IPS-18a (cell line): Measurements from ENCODE around the gene SH3D19.

ENCODE experiments used
- H3K27ac ChIP-seq: one replicate; pipeline ENCODE4 v1.5.1; 2013; ENCODE audit warnings: low read length
- H3K27me3 ChIP-seq: one replicate; pipeline ENCODE4 v1.6.1; 2013; ENCODE audit warnings: mild to moderate bottlenecking, low read length; ENCODE audit not compliant: control insufficient read depth, insufficient read depth
- H3K36me3 ChIP-seq: one replicate; pipeline ENCODE4 v1.6.1; 2013; ENCODE audit warnings: low read depth, low read length; ENCODE audit not compliant: control insufficient read depth
- H3K4me1 ChIP-seq: one replicate; pipeline ENCODE4 v1.6.1; 2013; ENCODE audit warnings: low read depth, low read length; ENCODE audit not compliant: control insufficient read depth
- H3K4me3 ChIP-seq: one replicate; pipeline ENCODE4 v1.5.1; 2013; ENCODE audit warnings: low read length
- H3K9ac ChIP-seq: one replicate; pipeline ENCODE4 v1.6.1; 2013; ENCODE audit warnings: mild to moderate bottlenecking, low read length, moderate library complexity
- H3K9me3 ChIP-seq: one replicate; pipeline ENCODE4 v1.6.1; 2013; ENCODE audit warnings: low read depth, low read length; ENCODE audit not compliant: control insufficient read depth

Gene SH3D19

GRCh38 chr4:151223465-151223864 is 101.9 kb downstream of the SH3D19 start:
- Histone ChIP-seq H3K4me1 (peaks cover 4% of the 10 kb centered on the region), H3K9ac (no peak overlapping the region), H3K27ac (no peak overlapping the region), H3K36me3 (no peaks in the 10 kb centered on the region), H3K4me3 (no peak overlapping the region), H3K9me3 (no peaks in the 10 kb centered on the region), H3K27me3 (no peaks in the 10 kb centered on the region)

GRCh38 chr4:151219948-151220347 is 105.5 kb downstream of the SH3D19 start:
- Histone ChIP-seq H3K27me3 (no peaks in the 10 kb centered on the region), H3K27ac (no peak overlapping the region), H3K9ac (no peak overlapping the region), H3K36me3 (no peaks in the 10 kb centered on the region), H3K9me3 (no peaks in the 10 kb centered on the region), H3K4me1 (peaks cover 6% of the 10 kb centered on the region), H3K4me3 (no peak overlapping the region)

GRCh38 chr4:151219091-151219490 is 106.3 kb downstream of the SH3D19 start:
- Histone ChIP-seq H3K9me3 (no peaks in the 10 kb centered on the region), H3K36me3 (no peaks in the 10 kb centered on the region), H3K9ac (no peak overlapping the region), H3K27ac (no peak overlapping the region), H3K4me1 (peaks cover 6% of the 10 kb centered on the region), H3K4me3 (no peak overlapping the region), H3K27me3 (no peaks in the 10 kb centered on the region)

- no peak overlapping the region for H3K9ac ChIP-seq
- H3K9me3 ChIP-seq, result no peaks in the 10 kb centered on the region
- no peaks in the 10 kb centered on the region for H3K27me3 ChIP-seq
- H3K27ac ChIP-seq, result no peak overlapping the region
- no peaks in the 10 kb centered on the region for H3K36me3 ChIP-seq
- no peak overlapping the region for H3K4me3 ChIP-seq
- peaks cover 6% of the 10 kb centered on the region for H3K4me1 ChIP-seq
These were observed 107.1 kb downstream of the SH3D19 start for GRCh38 chr4:151218343-151218742.

GRCh38 chr4:151217326-151217725 is 108.1 kb downstream of the SH3D19 start:
- Histone ChIP-seq H3K27ac (no peak overlapping the region), H3K9ac (no peak overlapping the region), H3K36me3 (no peaks in the 10 kb centered on the region), H3K4me1 (peaks cover 6% of the 10 kb centered on the region), H3K4me3 (no peak overlapping the region), H3K27me3 (no peaks in the 10 kb centered on the region), H3K9me3 (no peaks in the 10 kb centered on the region)

GRCh38 chr4:151215295-151215694 is 110.1 kb downstream of the SH3D19 start:
- peaks cover 6% of the 10 kb centered on the region for H3K4me1 ChIP-seq
- no peaks in the 10 kb centered on the region for H3K27me3 ChIP-seq
- no peak overlapping the region for H3K4me3 ChIP-seq
- H3K9me3 ChIP-seq, result no peaks in the 10 kb centered on the region
- H3K9ac ChIP-seq, result no peak overlapping the region
- H3K27ac ChIP-seq, result no peak overlapping the region
- H3K36me3 ChIP-seq, result no peaks in the 10 kb centered on the region

- peaks cover 5% of the 10 kb centered on the region for H3K4me1 ChIP-seq
- H3K4me3 ChIP-seq, result no peak overlapping the region
- H3K9ac ChIP-seq, result no peak overlapping the region
- H3K27me3 ChIP-seq, result no peaks in the 10 kb centered on the region
- no peaks in the 10 kb centered on the region for H3K36me3 ChIP-seq
- no peak overlapping the region for H3K27ac ChIP-seq
- no peaks in the 10 kb centered on the region for H3K9me3 ChIP-seq
These were observed 117.5 kb downstream of the SH3D19 start for GRCh38 chr4:151207868-151208267.

- peaks cover 5% of the 10 kb centered on the region for H3K4me1 ChIP-seq
- no peak overlapping the region for H3K27ac ChIP-seq
These were observed 118.2 kb downstream of the SH3D19 start for GRCh38 chr4:151207186-151207585.

GRCh38 chr4:151206241-151207005 is 119.0 kb downstream of the SH3D19 start:
- Histone ChIP-seq H3K9ac (no peak overlapping the region), H3K36me3 (no peaks in the 10 kb centered on the region), H3K9me3 (no peaks in the 10 kb centered on the region), H3K4me1 (peaks cover 5% of the 10 kb centered on the region), H3K27ac (no peak overlapping the region), H3K27me3 (no peaks in the 10 kb centered on the region), H3K4me3 (no peak overlapping the region)

More at GRCh38 chr4:151207186-151207585, 118.2 kb downstream of the SH3D19 start:
- no peaks in the 10 kb centered on the region for H3K36me3 ChIP-seq
- no peak overlapping the region for H3K4me3 ChIP-seq
- H3K9ac ChIP-seq, result no peak overlapping the region
- H3K27me3 ChIP-seq, result no peaks in the 10 kb centered on the region
- no peaks in the 10 kb centered on the region for H3K9me3 ChIP-seq

- Histone ChIP-seq H3K27ac (no peak overlapping the region), H3K27me3 (no peaks in the 10 kb centered on the region), H3K9ac (no peak overlapping the region)
These were observed 119.7 kb downstream of the SH3D19 start for GRCh38 chr4:151205722-151206121.

GRCh38 chr4:151204925-151205524 is 120.4 kb downstream of the SH3D19 start:
- H3K9ac ChIP-seq, result no peak overlapping the region
- H3K36me3 ChIP-seq, result no peaks in the 10 kb centered on the region
- no peaks in the 10 kb centered on the region for H3K27me3 ChIP-seq
- peaks cover 5% of the 10 kb centered on the region for H3K4me1 ChIP-seq
- no peak overlapping the region for H3K4me3 ChIP-seq
- no peak overlapping the region for H3K27ac ChIP-seq
- H3K9me3 ChIP-seq, result no peaks in the 10 kb centered on the region

More at GRCh38 chr4:151205722-151206121, 119.7 kb downstream of the SH3D19 start:
- Histone ChIP-seq H3K36me3 (no peaks in the 10 kb centered on the region), H3K4me3 (no peak overlapping the region), H3K9me3 (no peaks in the 10 kb centered on the region), H3K4me1 (peaks cover 5% of the 10 kb centered on the region)
